ENCODE measurements around the gene BRSK2. TPM values are rescaled to one million over a fixed set of nuclear protein-coding genes. Genes with fewer than 3 reads are reported as not detected.
"Not testable (repeated sequence)": the region's sequence is repeated elsewhere in the genome, so short reads cannot be mapped to it uniquely, and the experiment has no call there.

BRSK2 gene
- total RNA-seq, 3 donors from 2014 or later, result 0.58 to 4.3 (median 0.60) TPM

DNA sequence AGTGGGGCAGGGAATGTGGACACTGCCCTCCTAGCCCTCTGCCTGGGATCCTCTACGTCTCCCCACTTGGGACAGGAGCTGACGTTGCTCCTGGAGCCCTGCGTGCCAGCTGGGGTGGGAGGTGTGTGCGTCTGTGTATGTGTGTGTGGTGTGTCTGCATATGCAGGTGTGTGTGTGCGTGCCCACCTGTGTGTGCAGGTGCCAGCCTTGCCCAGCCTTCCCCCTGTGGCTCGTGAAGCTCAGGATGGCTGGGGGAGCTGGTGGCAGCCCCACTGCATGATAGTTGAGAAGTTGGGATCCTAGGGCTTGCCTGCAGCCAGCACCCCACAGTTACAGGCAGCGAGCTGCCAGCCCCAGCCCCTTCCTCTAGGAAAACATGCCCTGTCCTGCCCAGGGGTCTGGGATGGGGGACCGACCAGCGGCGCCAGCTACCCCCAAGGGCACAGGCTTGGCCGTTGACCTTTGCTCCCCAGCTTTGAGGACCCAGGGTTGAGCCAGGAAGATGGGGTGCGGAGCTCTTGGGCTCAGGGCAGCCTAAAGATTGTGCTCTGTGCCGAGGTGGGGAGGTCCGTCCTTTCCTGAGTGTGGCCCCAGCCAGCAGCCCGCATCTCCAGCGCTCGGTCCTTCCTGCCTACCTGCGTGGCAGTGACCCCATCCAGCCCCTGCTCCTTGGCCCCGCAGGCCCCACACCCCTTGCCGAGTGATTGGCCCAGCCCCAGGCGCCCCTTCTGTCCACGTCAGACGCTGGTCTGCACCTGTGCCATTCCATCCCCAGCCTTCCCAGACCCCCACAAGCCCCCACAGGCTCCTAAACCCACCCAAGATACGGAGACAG, 15.7 kb downstream of the BRSK2 start:
- Histone ChIP-seq H3K9me3 (no peaks in the 10 kb centered on the region), H3K4me3 (no peak overlapping the region), H3K4me1 (ENCODE audit: low read depth) (no peaks in the 10 kb centered on the region), H3K36me3 (ENCODE audit: low read depth) (no peaks in the 10 kb centered on the region)
- intact Hi-C loops (cut with DNase I, micrococcal nuclease), result no loop called here
- DNase-seq (no peak), ATAC-seq (no peak)
- TF ChIP-seq, protein P1, sequence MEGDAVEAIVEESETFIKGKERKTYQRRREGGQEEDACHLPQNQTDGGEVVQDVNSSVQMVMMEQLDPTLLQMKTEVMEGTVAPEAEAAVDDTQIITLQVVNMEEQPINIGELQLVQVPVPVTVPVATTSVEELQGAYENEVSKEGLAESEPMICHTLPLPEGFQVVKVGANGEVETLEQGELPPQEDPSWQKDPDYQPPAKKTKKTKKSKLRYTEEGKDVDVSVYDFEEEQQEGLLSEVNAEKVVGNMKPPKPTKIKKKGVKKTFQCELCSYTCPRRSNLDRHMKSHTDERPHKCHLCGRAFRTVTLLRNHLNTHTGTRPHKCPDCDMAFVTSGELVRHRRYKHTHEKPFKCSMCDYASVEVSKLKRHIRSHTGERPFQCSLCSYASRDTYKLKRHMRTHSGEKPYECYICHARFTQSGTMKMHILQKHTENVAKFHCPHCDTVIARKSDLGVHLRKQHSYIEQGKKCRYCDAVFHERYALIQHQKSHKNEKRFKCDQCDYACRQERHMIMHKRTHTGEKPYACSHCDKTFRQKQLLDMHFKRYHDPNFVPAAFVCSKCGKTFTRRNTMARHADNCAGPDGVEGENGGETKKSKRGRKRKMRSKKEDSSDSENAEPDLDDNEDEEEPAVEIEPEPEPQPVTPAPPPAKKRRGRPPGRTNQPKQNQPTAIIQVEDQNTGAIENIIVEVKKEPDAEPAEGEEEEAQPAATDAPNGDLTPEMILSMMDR (IDR thresholded peaks at IDR 0.05), result no peak

DNA sequence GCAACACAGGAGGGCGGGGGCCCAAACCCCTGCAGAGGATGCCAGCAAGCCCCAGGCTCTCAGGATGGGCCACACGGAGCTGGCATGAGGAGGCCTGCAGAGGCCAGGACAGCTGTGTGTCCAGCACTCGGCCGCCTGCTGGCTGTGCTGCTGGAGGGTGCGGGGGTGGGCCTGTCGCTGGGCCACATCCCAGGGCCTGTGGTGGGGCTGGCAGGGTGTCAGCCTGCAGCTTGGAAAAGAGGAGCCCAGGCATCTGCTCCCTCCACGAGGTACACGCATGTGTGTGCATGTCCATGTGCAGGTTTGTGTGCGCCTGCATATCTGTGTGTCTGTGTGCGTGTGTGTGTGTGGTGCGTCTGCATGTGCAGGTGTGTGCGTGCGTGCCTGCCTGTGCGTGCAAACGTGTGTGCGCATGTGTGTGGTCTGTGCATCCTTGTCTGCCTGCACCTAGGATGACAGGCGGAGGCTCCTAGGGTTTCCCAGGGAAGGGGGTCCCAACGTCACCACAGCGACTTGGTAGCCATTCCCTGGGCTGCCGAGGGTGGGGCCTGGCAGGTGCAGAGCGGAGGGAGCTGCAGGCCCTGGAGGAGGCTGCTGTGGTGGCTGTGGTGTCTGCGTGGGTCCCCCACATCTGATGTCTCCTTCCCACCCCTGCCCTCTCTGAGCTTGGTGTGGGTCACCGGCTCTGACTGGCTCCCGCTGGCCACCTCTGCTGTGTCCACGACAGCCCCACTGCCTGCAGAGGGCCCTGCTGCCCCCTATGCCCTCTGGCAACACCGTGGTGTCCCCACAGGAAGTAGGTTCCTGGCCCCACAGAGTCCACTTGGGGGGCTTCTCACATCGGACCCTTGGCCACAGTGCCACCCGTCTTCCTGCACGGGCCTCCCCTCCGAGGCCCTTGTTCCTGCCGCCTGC, 17.1 kb downstream of the BRSK2 start:
- ATAC-seq, result no peak
- H3K9me3 ChIP-seq, result no peaks in the 10 kb centered on the region
- no peaks in the 10 kb centered on the region for H3K36me3 ChIP-seq (ENCODE audit: low read depth)
- intact Hi-C loops (cut with DNase I, micrococcal nuclease), result no loop called here
- no peak for DNase-seq
- H3K4me1 ChIP-seq (ENCODE audit: low read depth), result no peaks in the 10 kb centered on the region
- H3K4me3 ChIP-seq, result no peak overlapping the region
- TF ChIP-seq, protein P1 (IDR thresholded peaks at IDR 0.05), result no peak

DNA sequence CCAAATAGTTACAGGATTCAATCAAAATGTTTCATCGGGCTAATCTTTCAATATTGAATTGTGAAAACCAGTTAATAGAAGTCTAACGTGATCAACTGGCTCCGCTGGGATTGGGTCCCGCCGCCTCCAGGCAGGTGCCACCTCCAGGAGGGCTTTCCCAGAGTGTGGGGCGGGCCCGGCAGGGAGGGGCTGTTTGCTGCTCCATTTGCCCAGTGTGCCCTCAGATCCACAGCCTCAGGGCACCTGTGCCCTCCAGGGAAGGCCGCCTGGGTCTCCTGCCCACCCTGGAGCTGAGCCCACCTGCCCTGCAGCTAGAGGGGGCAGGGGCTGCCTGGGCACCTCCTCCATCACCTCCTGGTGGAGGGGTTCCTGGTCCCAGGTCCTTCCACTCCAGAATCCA, 17.9 kb downstream of the BRSK2 start:
- ATAC-seq (no peak), DNase-seq (no peak)
- Histone ChIP-seq H3K4me3 (no peak overlapping the region), H3K36me3 (ENCODE audit: low read depth) (no peaks in the 10 kb centered on the region), H3K4me1 (ENCODE audit: low read depth) (no peaks in the 10 kb centered on the region), H3K9me3 (no peaks in the 10 kb centered on the region)
- TF ChIP-seq, protein P1 (IDR thresholded peaks at IDR 0.05), result no peak
- intact Hi-C loops (cut with DNase I, micrococcal nuclease), result no loop called here

DNA sequence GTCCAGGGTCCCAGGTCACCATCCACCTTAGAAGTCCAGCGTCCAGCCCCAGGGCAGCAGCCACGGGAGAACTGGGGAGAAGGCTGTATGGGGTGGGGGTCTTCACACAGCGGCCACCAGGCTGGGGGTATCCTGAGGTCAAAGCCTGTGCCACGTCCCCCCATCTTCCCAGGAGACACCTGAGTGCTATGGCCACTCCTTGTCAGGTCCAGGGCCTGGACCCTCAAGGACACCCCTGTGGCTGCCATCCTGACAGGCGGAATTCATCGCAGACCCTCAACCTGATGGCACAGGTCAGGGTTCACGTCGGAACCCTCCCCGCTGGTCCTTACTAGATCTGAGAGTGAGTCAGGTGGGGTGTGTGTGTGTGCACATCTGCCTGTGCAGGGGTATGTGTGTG, 18.6 kb downstream of the BRSK2 start:
- no peak for ATAC-seq

DNA sequence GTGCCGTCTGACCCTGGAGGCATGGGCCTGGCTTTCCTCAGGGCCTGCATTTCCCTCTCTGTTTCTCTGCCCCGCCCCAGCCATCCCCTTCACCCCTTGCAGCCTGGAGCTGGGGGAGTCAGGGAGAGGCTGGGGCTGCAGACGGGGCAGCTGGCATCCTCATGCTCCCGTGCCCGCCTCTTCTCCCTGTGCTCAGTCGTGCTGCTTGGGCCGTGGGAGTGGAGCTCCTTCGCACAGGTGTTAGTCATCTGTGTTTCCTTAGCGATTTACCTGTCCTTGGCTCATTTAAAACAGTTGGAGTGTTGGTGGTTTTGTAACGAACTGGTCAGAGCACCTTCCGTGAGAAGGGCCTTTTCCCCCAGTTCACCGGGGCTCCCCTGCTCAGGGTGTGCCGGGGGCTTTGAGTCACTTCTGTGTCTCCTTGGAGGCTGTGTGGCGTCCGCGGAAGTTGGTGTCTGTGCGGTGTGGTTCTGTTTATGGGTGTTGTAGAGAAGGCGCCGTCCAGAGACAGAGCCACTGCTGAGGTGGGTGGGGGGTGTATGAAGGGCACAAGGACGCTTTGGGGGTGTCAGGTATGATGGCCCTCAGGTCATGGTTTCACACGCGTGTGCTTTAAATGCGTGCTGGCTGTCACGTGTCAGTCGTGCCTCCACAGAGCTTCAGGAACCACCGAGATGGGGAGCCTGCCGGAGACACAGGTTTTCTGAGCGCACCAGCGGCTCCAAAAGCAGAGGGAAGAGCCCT, 19.5 kb downstream of the BRSK2 start:
- intact Hi-C loops (cut with DNase I, micrococcal nuclease), result no loop called here
- no peaks in the 10 kb centered on the region for H3K4me1 ChIP-seq (ENCODE audit: low read depth)
- no peaks in the 10 kb centered on the region for H3K36me3 ChIP-seq (ENCODE audit: low read depth)
- ATAC-seq (no peak), DNase-seq (no peak)
- no peaks in the 10 kb centered on the region for H3K9me3 ChIP-seq
- H3K4me3 ChIP-seq, result no peak overlapping the region
- TF ChIP-seq, protein P1 (IDR thresholded peaks at IDR 0.05), result no peak

More for the DNA sequence above, 18.6 kb downstream of the BRSK2 start:
- DNase-seq, result no peak
- intact Hi-C loops (cut with DNase I, micrococcal nuclease), result no loop called here
- Histone ChIP-seq H3K4me1 (ENCODE audit: low read depth) (no peaks in the 10 kb centered on the region), H3K4me3 (no peak overlapping the region), H3K9me3 (no peaks in the 10 kb centered on the region), H3K36me3 (ENCODE audit: low read depth) (no peaks in the 10 kb centered on the region)
- TF ChIP-seq, protein P1 (IDR thresholded peaks at IDR 0.05), result no peak

DNA sequence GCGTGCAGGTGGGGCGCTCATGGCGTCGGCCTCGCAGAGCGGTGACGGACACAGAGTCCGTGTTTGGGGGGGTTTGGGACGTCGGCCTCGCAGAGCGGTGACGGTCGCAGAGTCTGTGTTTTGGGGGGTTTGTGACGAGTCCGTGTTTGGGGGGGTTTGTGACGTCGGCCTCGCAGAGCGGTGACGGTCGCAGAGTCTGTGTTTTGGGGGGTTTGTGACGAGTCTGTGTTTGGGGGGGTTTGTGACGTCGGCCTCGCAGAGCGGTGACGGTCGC, 20.1 kb downstream of the BRSK2 start:
- H3K36me3 ChIP-seq (ENCODE audit: low read depth); H3K4me3 ChIP-seq; DNase-seq; intact Hi-C loops (cut with DNase I, micrococcal nuclease); H3K4me1 ChIP-seq (ENCODE audit: low read depth); ATAC-seq; H3K9me3 ChIP-seq: not testable (repeated sequence)
